NCI-H774 (cell line): ENCODE data around the gene ZNF543.
"Not testable (repeated sequence)": the region's sequence is repeated elsewhere in the genome, so short reads cannot be mapped to it uniquely, and the experiment has no call there.

Experiments
- DNase-seq: peaks from one replicate; lab custom pipeline; 2025; lab: John Stamatoyannopoulos, UW

The ZNF543 gene

GRCh38 chr19:57321116-57321515, 844 bp downstream of the ZNF543 start:
- no peak for DNase-seq

- DNase-seq = no peak
Observed at GRCh38 chr19:57321751-57322150, 1.5 kb downstream of the ZNF543 start.

DNA sequence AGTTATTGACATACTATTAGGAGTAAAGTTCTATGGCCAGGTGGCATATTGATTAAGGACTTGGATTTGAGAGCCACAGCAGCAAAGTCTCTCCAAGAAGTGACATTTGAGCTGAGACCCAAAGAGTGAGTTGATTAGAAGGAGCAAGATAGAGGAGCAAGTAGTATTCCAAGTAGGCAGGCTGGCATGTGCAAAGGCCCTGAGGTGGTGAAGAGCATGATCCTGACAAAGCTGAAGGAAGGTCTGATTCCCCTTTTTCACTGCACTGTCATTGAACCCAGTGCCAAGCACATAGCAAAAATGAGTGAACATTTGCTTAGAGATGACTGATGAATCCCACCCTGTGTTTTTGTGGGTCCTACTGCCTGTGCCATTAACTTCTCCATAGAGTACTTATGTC, 4.7 kb downstream of the ZNF543 start:
- no peak for DNase-seq

GRCh38 chr19:57327993-57328392, 7.7 kb downstream of the ZNF543 start:
- DNase-seq = no peak

GRCh38 chr19:57334191-57334590, 13.9 kb downstream of the ZNF543 start:
- DNase-seq = no peak

DNA sequence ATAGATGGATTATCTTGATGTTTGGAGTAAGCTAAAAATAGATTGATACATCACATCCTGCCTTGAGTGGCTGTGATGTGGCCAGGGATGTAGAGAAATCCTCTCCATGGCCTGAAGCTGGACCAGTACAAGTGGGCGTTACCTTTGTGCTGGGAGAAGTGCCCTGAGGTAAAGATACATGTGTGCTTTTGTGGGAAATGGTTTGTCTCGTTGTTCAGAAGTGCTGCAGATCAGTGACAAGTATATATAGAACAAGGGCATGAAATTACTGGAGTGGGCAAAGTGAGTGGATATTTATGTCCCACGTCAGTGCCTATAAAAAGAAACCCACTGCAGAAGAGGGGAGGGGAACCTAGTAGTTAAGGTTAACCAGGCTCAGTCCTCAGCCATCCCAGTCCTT, 18.6 kb downstream of the ZNF543 start:
- no peak for DNase-seq

DNA sequence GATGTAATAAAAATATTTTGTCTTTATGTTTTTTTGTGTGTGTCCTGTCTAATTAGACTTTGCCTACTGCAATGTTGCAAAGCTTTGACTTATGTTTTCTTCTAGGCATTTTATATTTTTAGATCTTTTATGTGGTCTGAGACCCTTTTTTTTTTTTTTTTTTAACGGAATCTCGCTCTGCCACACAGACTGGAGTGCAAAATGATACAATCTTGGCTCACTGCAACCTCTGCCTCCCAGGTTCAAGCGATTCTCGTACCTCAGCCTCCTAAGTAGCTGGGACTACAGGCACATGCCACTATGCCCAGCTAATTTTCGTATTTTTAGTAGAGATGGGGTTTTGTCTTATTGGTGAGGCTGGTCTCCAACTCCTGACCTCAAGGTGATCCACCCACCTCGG, 22.3 kb downstream of the ZNF543 start:
- DNase-seq = no peak

DNA sequence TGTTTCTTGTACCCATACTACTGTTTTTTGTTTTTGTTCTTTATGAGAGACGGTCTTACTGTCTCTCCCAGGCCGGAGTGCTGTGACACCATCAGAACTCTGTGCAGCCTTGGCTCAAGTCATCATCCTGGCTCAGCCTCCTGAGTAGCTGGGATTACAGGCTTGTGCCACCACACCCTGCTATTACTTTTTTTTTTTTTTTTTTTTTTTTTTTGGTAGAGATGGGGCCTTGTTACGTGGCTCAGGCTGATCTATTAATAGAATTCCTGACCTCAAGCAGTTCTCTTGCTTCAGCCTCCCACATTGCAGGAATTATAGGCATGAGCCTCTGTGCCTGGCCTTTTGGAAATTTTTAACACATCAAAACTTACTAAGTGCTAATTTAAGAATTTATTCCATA, 27.9 kb downstream of the ZNF543 start:
- no peak for DNase-seq

DNA sequence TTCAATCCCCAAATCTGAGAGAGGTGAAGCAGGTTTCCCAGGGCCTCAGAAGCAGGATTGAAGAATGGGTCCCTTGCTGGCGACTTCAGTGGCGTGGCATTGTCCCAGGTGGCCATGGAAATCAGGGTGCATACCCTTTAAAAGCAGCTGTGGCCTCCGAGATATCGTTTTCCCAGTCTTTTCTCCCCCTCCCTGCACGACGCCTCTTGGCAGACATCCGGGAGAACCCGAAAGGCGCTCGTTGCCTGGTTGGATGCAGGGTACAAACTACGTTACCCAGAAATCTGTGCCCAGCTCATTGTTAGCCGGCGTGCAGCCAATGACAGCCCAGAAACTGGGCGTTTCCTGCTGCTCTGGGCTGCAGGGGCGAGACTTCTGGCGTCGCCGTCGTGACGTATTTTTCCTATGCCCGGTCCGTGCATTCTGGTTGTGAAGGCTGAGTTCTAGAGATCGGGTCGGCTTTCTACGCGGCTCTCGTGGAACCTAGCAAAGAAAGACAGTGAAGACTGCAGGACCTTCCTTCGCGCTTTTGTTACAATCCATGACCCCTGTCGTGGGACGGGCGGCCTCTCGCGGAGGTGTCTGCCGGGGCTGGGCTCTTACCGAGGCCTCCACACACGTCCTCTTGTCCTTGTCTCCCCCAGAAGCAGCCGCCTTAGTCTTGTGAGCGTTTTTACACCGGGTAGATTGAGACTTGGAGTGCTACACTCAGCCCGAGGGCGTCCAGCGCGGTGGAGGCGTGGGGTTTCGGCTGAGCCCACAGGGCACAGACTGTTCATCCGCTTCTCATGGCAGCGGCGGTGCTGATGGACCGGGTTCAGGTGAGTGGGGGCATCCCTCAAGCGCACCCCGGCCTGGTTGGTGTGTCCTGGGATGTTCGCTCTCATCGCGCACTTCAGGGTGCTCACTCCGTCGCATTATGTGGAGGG, 30.9 kb downstream of the ZNF543 start, which contains the start of gene ZNF304:
ZNF304 (plus strand) TSS at position 395 of the 929 bp plus-strand sequence; CDS start at position 789, 394 bp downstream.
- peak; percentile 96 for DNase-seq

- DNase-seq = no peak
Observed at GRCh38 chr19:57351867-57352266, 31.6 kb downstream of the ZNF543 start.

DNA sequence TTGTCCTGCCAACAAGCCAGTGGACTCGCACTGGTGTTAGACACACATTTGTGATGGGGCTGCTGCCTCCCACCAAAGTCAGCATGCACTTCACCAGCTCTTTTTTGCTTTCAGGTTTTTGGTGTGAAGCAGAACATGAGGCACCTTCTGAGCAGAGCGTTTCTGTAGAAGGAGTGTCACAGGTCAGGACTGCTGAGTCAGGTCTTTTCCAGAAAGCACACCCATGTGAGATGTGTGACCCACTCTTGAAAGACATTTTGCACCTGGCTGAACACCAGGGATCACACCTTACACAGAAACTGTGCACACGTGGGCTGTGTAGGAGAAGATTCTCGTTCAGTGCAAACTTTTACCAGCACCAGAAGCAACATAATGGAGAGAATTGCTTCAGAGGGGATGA, 35.6 kb downstream of the ZNF543 start:
- DNase-seq = no peak

GRCh38 chr19:57357406-57357805, 37.1 kb downstream of the ZNF543 start:
- DNase-seq = no peak

GRCh38 chr19:57359300-57359699, 39.0 kb downstream of the ZNF543 start:
- no peak for DNase-seq

DNA sequence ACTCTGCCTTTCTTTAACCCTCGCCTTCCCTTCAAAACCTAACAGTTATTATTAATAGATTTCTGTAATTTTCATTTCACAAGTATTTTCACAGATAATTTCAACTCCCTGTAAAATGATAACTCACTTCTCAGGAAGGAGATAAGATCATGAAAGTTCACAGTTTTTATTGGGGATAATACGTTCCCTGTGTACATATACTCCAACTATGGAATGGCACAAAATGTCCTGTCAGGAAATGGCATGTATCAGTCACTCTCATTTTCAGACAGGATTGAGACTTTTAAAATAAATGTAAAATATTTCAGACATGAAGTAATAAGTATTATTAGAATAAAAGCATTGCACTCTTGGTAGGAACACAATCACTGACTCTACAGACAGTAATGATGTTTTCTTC, 42.1 kb downstream of the ZNF543 start:
- DNase-seq = no peak

DNA sequence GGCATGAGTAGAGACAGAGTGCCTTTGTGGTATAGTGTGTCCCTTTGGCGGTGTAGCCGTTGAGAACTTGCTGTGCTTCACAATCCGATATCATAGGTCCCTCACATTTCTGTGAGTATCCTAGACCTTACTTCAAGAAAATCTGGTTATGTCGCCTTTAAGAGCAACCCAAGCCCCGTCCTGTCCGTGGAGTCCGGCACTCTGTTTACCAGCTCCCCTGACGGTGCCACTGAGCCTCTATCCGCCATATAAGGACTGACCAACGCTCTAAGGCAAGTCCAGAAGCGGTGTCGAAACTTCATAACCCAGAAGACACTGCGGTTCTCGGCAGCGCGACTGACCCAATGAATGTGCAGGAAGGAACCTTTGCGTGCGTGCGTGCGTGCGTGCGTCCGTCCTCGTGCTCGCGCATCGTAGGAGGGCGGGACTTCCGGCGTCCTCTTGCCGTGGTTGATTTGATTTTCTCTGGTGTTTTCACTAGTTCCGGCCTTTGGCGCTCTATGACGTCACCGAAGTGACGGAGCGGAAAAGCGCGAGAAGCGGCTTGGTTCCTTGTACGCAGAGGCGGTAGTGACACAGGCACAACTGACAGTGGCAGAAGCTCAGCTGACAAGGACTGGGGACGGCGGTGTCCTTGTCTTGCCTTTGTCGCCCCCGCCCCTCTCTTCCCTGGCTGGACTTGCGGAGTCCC, 42.9 kb downstream of the ZNF543 start, which contains the start of the genes TRAPPC2B and ZNF547:
TRAPPC2B (plus strand) TSS at position 555 of the 691 bp plus-strand sequence. CDS start 1,283 bp downstream, outside the sequence.
ZNF547 (plus strand) TSS at position 555 of the 691 bp plus-strand sequence. CDS start 5,005 bp downstream, outside the sequence.
- DNase-seq = peak; percentile 98

DNA sequence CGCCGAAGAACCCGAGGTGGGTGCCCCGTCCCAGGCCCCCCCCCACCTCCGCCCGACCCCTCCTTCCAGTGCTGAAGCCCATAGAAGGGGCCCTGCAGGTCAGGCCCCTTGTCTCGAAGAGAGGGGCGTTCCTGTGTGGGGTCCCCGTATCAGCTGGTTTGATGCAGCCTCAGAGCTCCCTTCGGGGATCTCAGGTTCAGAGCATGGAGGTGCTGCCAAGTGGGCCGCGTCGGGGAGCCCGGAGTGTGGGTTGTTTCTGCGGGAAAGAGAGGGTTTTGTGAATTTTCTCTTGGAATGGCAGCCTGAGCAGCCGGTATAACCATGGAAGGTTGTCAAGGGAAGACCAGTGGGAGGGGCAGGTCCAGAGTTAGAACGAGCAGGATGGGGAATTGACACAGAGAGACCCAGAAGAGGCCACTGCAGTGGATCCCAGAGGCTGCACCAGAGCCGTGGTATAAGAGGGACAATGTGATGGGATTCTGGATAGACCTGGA, 43.5 kb downstream of the ZNF543 start:
- DNase-seq = no peak

- DNase-seq = no peak
Observed at GRCh38 chr19:57366776-57367175, 46.5 kb downstream of the ZNF543 start.

- no peak for DNase-seq
Observed at GRCh38 chr19:57374179-57374578, 53.9 kb downstream of the ZNF543 start.

GRCh38 chr19:57374647-57375046, 54.4 kb downstream of the ZNF543 start:
- DNase-seq = not testable (repeated sequence)

- no peak for DNase-seq
Observed at GRCh38 chr19:57376151-57376550, 55.9 kb downstream of the ZNF543 start.

- DNase-seq = no peak
Observed at GRCh38 chr19:57377498-57378146, 57.4 kb downstream of the ZNF543 start.
